GM10847 (cell line): ENCODE results near the gene TRIM26.

Experiments used
- POLR2A ChIP-seq: IDR thresholded peaks from 2 replicates; pipeline ENCODE4 v1.6.1; 2011; ENCODE audit not compliant: insufficient read length; ENCODE audit errors: extremely low read depth

TRIM26 gene

DNA sequence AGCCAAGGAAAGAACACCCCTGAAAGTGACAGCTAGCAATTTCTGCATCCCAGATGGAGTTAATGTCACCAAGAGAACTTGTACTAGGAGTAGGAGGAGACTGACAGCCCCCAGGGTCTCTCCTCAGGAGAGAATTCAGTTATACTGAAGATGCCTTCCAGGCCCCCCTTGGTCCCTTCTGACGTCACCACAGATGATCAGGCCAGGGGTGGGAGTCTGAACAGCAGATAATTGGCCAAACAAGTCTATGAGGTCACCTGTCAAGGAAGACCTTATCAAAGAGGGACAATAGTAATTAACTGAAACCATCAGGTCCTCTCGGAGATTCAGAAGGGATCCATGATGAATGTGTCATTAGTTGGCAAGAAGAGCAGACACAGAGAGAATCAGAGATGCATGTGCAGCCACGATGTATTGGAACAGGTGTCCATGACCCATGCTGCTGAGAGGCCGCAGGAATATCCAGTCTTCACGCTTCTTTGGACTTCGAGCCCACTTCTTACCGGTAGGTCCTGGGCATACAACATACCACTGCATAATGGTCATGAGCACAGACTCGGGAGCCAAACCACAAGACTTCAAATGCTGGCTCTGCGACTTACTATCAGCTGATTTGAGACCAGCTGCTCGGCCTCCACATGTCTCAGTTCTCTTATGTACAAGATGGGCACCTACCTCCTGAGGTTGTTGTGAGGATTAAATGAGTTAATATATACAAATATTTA lies 62.4 kb downstream of the TRIM26 start:
- TF ChIP-seq POLR2A = no peak

DNA sequence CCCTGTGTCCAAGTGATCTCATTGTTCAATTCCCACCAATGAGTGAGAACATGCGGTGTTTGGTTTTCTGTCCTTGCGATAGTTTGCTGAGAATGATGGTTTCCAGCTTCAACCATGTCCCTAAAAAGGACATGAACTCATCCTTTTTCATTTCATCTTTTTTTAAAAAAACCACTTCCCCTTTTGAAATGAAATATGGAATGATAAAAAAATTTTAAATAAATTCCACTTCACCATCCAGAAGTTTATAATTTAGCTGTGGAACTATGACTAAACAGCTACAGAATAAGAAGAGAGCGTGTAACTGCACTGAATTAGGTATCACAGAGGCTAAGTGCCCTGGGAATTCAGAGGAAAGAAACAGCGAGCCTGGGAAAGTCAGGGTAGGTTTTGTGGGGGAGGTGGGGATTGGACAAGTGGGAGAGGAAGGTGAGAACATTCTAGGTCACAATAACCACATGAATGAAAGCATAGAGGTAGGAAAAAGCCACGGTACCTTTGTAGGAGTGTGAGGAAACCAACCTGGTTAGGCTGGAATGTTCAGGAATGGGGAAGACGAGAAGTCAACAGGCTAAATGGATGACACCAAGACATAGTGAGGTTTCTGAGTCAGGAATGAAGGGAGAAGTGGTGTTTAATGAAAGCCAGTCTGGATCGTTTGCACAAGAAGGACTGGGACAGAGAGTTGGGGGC lies 63.2 kb downstream of the TRIM26 start:
- TF ChIP-seq POLR2A = no peak

DNA sequence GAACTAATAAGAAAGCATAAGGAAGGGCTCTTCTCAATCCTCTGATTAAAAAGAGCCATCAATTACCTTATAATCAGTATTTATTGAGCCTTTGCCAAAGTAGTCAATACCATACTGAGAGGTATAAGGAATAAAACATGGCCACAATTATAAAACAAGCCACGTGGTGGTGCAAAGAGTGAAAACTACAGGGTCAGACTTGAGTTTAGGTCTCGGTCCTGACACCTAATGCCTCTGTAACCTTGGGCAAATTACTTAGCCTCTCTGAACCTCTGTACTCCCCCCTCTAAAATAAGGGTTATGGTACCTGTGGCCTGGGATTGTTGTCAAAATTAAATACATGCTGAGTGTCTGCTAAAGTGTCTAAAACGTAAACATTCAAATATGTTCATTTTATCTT lies 64.0 kb downstream of the TRIM26 start:
- TF ChIP-seq POLR2A = no peak

DNA sequence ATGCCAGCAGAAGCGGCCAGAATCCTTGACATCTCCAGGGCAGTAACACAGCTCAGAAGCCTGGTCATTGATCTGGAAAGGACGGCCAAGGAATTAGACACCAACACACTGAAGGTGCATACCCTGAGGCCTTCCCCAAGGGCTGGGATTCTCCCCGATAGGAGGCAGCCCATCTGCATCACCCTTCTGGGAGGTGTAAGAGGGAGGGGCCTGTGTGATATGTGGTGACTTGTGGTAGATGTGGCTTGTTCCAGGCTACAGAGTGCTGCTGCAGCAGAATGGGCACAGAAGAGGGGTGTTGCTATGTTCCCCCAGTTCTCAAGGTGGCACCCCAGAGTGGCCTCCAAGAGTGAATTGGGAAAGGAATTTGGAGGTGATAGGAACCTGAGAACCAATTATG lies 66.1 kb downstream of the TRIM26 start:
- TF ChIP-seq POLR2A = no peak

DNA sequence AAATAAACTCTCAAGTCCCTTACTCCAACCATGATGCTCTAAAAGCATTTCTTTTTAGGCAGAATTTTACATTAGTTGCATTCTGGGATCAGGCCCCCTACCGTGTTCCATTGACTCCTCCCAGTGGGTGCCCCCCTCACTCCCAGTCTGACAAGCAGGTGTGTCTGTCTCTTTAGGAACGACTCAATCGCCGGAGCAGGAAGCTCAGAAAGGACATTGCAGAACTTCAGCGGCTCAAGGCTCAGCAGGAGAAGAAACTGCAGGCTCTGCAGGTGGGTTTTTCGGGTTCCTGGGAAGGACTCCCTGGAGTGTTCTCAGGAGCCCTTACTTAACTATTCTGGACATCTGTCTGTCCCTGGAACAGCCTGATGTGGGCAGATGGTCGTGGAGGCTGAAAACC lies 67.4 kb downstream of the TRIM26 start:
- TF ChIP-seq POLR2A = no peak

DNA sequence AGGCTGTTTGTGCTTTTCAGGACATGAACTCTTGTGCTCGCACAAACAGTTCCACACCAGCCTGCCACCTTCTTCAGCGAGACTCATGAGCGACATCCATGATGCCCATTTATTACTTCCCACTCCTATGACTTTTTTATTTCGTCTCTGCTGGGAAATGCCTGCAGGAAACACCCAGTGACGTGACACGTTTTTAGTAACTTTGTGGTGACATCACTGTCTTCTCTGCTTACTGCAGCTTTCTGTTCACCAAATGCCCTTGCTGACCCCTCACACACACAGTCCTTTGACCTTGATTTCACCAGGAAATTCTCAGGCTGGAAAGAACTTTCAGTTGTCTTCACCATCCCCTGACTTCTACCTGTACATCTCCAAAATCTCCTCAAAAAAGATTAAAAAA lies 68.4 kb downstream of the TRIM26 start:
- no peak for TF ChIP-seq POLR2A

DNA sequence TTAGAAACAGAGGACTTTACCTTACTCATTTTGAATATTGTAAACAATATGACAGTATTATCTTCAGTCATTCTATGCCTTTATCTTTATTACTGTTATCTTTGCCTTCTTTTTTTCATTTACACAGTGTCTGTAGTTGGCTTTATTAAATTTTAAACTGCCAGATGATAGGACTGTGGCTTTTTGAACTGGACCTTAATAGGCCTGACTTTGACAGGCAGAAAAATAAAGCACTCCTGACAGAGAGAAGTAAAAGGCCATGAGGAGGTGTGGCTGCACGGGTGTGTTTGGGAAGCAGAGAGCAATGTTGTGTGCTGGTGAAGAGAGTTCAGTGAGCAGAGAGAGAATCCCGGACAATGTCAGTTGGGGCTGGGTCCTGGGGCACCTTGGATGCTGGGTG lies 69.4 kb downstream of the TRIM26 start:
- no peak for TF ChIP-seq POLR2A

DNA sequence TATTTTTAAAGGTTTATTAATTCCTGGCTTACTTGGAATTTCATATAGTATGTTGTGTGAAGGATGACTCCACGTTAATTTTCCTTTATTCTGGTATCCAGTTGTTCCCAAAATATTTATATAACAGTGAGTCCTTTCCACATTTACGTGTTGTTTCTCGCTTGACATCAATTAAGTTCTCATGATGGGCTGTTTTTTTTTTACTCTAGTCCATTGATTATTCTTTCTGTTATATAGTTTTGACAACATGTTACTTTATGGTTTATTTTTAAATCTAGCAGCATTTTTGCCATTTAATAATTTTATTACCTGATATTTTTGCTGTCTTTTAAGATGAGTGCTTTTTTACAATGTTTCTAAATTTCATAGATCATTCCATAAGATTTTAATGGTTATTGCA lies 70.5 kb downstream of the TRIM26 start:
- no peak for TF ChIP-seq POLR2A

DNA sequence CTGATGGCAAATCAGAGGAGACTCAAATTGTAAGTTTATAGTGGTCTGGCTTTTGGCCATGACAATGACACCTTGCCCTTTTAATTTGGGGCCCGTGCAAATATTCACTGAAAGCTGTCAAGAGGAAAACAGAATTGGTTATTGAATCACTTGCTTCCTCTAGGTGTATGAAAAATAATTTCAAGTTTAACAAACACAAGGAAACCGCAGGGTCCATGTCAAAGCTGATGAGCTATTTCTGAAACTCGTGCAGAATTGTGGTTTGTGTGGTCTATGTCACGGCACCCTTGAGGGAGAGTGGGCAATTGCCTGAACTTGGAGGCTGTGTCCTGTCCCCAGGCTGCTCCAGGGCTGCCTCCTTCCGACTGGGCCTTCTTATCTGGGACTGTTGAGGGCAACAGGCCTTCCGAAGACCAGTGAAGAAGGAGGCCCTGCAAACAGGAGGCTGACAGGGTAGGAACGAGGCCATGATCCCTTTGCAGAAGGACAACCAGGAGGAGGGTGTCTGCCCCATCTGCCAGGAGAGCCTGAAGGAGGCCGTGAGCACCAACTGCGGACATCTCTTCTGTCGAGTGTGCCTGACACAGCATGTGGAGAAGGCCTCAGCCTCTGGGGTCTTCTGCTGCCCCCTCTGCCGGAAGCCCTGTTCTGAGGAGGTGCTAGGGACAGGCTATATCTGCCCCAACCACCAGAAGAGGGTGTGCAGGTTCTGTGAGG lies 76.5 kb downstream of the TRIM26 start:
- no peak for TF ChIP-seq POLR2A

DNA sequence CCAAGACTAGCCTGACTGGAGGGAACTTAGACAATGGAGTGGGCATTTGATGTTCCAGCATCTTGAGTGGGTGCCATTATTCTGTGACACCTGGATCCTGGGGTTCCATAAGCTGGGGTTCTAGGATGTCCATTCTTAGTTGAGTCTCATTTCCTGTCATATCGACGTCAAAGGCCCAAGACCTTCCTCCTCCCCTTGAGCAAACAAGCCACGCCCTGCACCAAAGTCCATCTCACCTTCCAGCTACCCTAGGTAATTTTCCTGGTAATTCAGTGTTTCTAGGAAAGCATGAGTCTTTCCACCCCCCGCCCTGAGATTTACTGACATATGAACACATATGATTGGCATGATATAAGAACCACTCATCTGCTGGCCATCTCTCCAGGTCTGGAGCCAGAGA lies 77.4 kb downstream of the TRIM26 start, which contains the start of gene TRIM40:
TRIM40 (plus strand) TSS at position 384 of the 400 bp plus-strand sequence. CDS start 897 bp downstream, outside the sequence.
- TF ChIP-seq POLR2A = no peak

DNA sequence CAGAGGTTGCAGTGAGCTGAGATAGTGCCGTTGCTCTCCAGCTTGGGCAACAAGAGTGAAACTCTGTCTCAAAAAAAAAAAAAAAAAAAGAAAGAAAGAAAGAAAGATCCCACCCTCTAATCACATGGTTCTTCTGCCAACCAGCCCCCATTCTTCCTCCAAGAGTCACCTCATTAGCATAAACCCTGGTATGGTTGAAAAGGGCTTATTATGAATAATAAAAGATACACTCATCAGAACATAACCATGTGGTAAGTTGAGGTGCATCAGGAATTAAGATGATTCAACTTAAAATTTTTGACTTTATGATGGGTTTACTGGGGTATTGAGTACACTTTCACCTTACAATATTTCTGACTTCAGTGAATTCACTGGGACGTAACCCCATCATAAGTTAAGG lies 78.1 kb downstream of the TRIM26 start:
- TF ChIP-seq POLR2A = no peak
